SK-N-SH (cell line): Measurements from ENCODE around the gene ENDOV. TPM values are rescaled to one million over a fixed set of nuclear protein-coding genes. Genes with fewer than 3 reads are reported as not detected.

Experiments used
- FOXM1 ChIP-seq: IDR thresholded peaks from 2 replicates; pipeline ENCODE4 v1.4.0; 2012; ENCODE audit warnings: low read depth, mild to moderate bottlenecking
- IRF3 ChIP-seq: fragments of 150-350 bp; IDR thresholded peaks from 2 replicates; pipeline ENCODE4 v1.6.1; 2016; ENCODE audit warnings: mild to moderate bottlenecking, low read depth, low read length
- MAX ChIP-seq: IDR thresholded peaks from 2 replicates; pipeline ENCODE4 v1.4.0; 2012; ENCODE audit warnings: low read depth
- MEF2A ChIP-seq: IDR thresholded peaks from 2 replicates; pipeline ENCODE4 v1.4.0; 2012; ENCODE audit warnings: low read depth, borderline replicate concordance
- PBX3 ChIP-seq: IDR thresholded peaks from 2 replicates; pipeline ENCODE4; 2012
- RAD21 ChIP-seq: IDR thresholded peaks from 2 replicates; pipeline ENCODE4 v1.6.1; 2012; ENCODE audit warnings: mild to moderate bottlenecking, low read length
- REST ChIP-seq: IDR thresholded peaks from 2 replicates; pipeline ENCODE4 v1.6.1; 2012; ENCODE audit warnings: mild to moderate bottlenecking, low read depth, low read length, moderate library complexity
- SIN3A ChIP-seq: IDR thresholded peaks from 2 replicates; pipeline ENCODE4 v1.6.1; 2012; ENCODE audit warnings: low read depth, mild to moderate bottlenecking, low read length, moderate library complexity, borderline replicate concordance
- SMC3 ChIP-seq: IDR thresholded peaks from 2 replicates; pipeline ENCODE4 v1.6.1; 2012; ENCODE audit warnings: low read depth, low read length, improper control_type of control experiment
- USF2 ChIP-seq: fragments of 150-350 bp; IDR thresholded peaks from 2 replicates; pipeline ENCODE4 v1.6.1; 2017; ENCODE audit warnings: antibody characterized with exemption, low read length, low read depth, borderline replicate concordance
- YY1 ChIP-seq: IDR thresholded peaks from 2 replicates; pipeline ENCODE4 v1.4.0; 2012; ENCODE audit warnings: low read depth, mild to moderate bottlenecking
- ZBTB33 ChIP-seq: IDR thresholded peaks from 2 replicates; pipeline ENCODE4 v1.4.0; 2012; ENCODE audit warnings: low read depth, borderline replicate concordance
- polyA plus RNA-seq, 3 experiments: library from polyadenylated mRNA; depleted of rRNA; stranded (reverse); fragments of >200 nt; gene quantifications; 2 replicates each; pipeline ENCODE4 v1.2.3, GENCODE V29; 2012

Gene ENDOV
- polyA plus RNA-seq, 1 of the 3 experiments (the other 2 are of a cell fraction) = 83.6 TPM

- no peak for TF ChIP-seq REST
- no peak for TF ChIP-seq FOXM1
- TF ChIP-seq RAD21 = peak; percentile 50
- TF ChIP-seq PBX3 = no peak
- no peak for TF ChIP-seq SIN3A
- no peak for TF ChIP-seq ZBTB33
- TF ChIP-seq YY1 = no peak
- TF ChIP-seq MEF2A = no peak
- 0 out of 2 replicates have a peak, but pooled peaks have one; percentile 5 for TF ChIP-seq SMC3
- no peak for TF ChIP-seq IRF3
- peak; percentile 41 for TF ChIP-seq USF2
- TF ChIP-seq MAX = no peak
Measured at GRCh38 chr17:80474231-80474960, 59.4 kb downstream of the ENDOV start (continued).
